BLaER1 (cell line): ENCODE data around the gene PTH2.
"Not testable (repeated sequence)": the region's sequence is repeated elsewhere in the genome, so short reads cannot be mapped to it uniquely, and the experiment has no call there.

Experiments
- H3K27ac ChIP-seq: shearing (Covaris generic); formaldehyde crosslinking; 2 replicates; pipeline ENCODE4 v1.8.1; 2022
- H3K27me3 ChIP-seq: shearing (Covaris generic); formaldehyde crosslinking; 2 replicates; pipeline ENCODE4 v1.8.1; 2022
- H3K36me3 ChIP-seq: shearing (Covaris generic); formaldehyde crosslinking; 2 replicates; pipeline ENCODE4 v1.8.1; 2022
- H3K4me1 ChIP-seq: shearing (Covaris generic); formaldehyde crosslinking; 2 replicates; pipeline ENCODE4 v1.8.1; 2022
- H3K4me2 ChIP-seq: shearing (Covaris generic); formaldehyde crosslinking; 2 replicates; pipeline ENCODE4 v1.8.1; 2022
- H3K4me3 ChIP-seq: shearing (Covaris generic); formaldehyde crosslinking; 2 replicates; pipeline ENCODE4 v1.8.1; 2022
- H3K9ac ChIP-seq: shearing (Covaris generic); formaldehyde crosslinking; 2 replicates; pipeline ENCODE4 v1.8.1; 2022
- H3K9me3 ChIP-seq: shearing (Covaris generic); formaldehyde crosslinking; 2 replicates; pipeline ENCODE4 v1.8.1; 2022
- H4K20me1 ChIP-seq: shearing (Covaris generic); formaldehyde crosslinking; 2 replicates; pipeline ENCODE4 v1.8.1; 2022
- Cebpa-rat ChIP-seq: shearing (Covaris generic); IDR thresholded peaks from 2 replicates; pipeline ENCODE4 v1.8.1; 2022

The PTH2 gene

DNA sequence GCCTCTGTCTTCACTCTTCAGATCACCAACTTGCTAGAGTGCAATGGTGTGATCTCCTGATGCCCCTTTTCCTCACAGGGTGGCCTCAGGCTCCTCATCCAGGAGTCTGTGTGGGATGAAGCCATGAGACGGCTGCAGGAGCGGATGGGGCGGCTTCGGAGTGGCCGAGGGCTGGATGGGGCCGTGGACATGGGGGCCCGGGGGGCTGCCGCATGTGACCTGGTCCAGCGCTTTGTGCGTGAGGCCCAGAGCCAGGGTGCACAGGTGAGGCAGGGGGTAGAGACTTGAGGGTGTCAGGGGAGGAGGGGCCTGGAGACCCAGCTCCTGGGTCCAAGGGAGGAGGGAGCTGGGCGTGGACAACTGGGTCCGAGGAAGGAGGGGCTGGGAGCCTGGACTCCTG, 39.3 kb upstream of the PTH2 start:
- Histone ChIP-seq H3K4me2 (no peak overlapping the region), H3K9me3 (no peaks in the 10 kb centered on the region), H3K36me3 (peaks cover 71% of the 10 kb centered on the region), H4K20me1 (no peaks in the 10 kb centered on the region), H3K27ac (0 out of 2 replicates have a peak overlapping the region, but pooled peaks have one; percentile 2), H3K4me1 (peaks cover 36% of the 10 kb centered on the region), H3K27me3 (no peaks in the 10 kb centered on the region), H3K4me3 (no peak overlapping the region), H3K9ac (no peak overlapping the region)
- no peak for TF ChIP-seq Cebpa-rat

- Histone ChIP-seq H3K9me3 (no peaks in the 10 kb centered on the region), H3K36me3 (peaks cover 67% of the 10 kb centered on the region), H3K4me1 (peaks cover 31% of the 10 kb centered on the region), H3K4me2 (no peak overlapping the region), H3K9ac (no peak overlapping the region), H3K27me3 (no peaks in the 10 kb centered on the region), H4K20me1 (no peaks in the 10 kb centered on the region), H3K4me3 (no peak overlapping the region), H3K27ac (no peak overlapping the region)
- no peak for TF ChIP-seq Cebpa-rat
Measured at GRCh38 chr19:49461656-49462055, 38.4 kb upstream of the PTH2 start.

DNA sequence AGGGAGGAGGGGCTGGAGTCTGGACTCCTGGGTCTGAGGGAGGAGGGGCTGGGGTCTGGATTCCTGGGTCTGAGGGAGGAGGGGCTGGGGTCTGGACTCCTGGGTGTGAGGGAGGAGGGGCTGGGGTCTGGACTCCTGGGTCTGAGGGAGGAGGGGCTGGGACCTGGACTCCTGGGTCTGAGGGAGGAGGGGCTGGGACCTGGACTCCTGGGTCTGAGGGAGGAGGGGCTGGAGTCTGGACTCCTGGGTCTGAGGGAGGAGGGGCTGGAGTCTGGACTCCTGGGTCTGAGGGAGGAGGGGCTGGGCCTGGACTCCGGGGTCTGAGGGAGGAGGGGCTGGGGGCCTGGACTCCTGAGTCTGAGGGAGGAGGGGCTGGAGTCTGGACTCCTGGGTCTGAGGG, 37.9 kb upstream of the PTH2 start:
- H4K20me1 ChIP-seq, H3K4me2 ChIP-seq, H3K27ac ChIP-seq, H3K27me3 ChIP-seq, H3K9me3 ChIP-seq, H3K4me3 ChIP-seq, H3K9ac ChIP-seq: not testable (repeated sequence)
- H3K4me1 ChIP-seq = peaks cover 31% of the 10 kb centered on the region
- H3K36me3 ChIP-seq = peaks cover 69% of the 10 kb centered on the region

GRCh38 chr19:49459388-49459787, 36.1 kb upstream of the PTH2 start:
- no peak overlapping the region for H3K9ac ChIP-seq
- H3K9me3 ChIP-seq = no peaks in the 10 kb centered on the region
- no peaks in the 10 kb centered on the region for H3K27me3 ChIP-seq
- H3K4me3 ChIP-seq = no peak overlapping the region
- peaks cover 37% of the 10 kb centered on the region for H3K4me1 ChIP-seq
- H3K36me3 ChIP-seq = peaks cover 52% of the 10 kb centered on the region
- H3K27ac ChIP-seq = peak overlapping the region; percentile 77
- no peaks in the 10 kb centered on the region for H4K20me1 ChIP-seq
- H3K4me2 ChIP-seq = peak overlapping the region; percentile 84
- no peak for TF ChIP-seq Cebpa-rat

DNA sequence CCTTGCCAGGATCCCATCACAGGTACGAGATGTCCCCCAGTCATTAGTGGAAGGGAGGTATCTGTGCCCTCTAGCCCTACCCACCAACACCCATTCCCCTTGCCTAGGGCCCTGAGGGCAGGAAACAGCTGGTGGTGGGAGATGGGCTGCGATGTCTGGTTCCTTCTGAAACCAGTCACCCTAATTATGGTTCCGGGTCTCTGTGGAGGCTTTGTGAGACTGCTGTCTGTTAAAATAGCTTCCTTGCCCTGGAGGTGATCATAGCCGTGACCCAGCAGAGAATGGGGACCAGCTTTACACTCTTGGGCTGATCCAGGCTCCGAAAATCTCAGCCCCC, 35.3 kb upstream of the PTH2 start:
- no peaks in the 10 kb centered on the region for H4K20me1 ChIP-seq
- peaks cover 39% of the 10 kb centered on the region for H3K4me1 ChIP-seq
- H3K4me3 ChIP-seq = no peak overlapping the region
- H3K9ac ChIP-seq = peak overlapping the region; percentile 65
- peaks cover 44% of the 10 kb centered on the region for H3K36me3 ChIP-seq
- peak overlapping the region; percentile 77 for H3K27ac ChIP-seq
- H3K9me3 ChIP-seq = no peaks in the 10 kb centered on the region
- peak overlapping the region; percentile 84 for H3K4me2 ChIP-seq
- no peaks in the 10 kb centered on the region for H3K27me3 ChIP-seq
- TF ChIP-seq Cebpa-rat = no peak

DNA sequence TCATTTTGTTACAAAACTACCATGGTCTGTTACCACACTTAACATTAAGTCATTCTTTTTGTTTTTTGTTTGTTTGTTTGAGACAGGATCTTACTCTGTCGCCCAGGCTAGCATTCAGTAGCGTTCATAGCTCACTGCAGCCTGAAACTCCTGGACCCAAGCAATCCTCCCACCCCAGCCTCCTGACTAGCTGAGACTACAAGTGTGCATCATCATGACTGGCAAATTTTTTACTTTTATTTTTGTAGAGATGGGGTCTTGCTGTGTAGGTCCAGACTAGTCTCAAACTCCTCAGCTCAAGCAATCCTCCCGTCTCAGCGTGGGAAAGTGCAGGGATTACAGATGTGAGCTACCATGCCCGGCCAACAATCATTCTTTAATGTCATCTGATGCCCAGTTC, 33.1 kb upstream of the PTH2 start:
- Histone ChIP-seq H3K4me2 (no peak overlapping the region), H3K4me3 (no peak overlapping the region), H3K9ac (no peak overlapping the region)

DNA sequence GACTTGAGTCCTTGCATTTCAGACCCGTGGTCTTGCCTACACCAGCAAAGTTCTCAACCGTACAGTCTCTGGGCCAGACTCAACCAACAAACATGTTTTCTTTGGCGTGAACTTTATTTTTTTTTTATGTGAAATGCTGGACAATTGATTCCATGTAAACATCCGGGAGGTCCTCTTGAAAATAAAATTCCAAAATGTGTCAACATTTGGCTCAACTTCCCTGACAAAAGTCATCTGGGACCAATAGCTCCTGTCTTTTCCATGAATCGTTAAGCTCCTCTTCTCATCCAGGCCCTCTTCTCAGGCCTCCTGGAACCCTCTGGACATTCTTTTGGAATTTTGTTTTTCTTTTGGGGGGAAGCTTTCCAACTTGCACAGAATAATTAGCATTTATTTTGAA, 32.5 kb upstream of the PTH2 start:
- Histone ChIP-seq H3K4me2 (no peak overlapping the region), H3K27ac (no peak overlapping the region), H3K4me3 (no peak overlapping the region), H3K9ac (no peak overlapping the region), H3K4me1 (peaks cover 51% of the 10 kb centered on the region), H3K9me3 (no peaks in the 10 kb centered on the region), H3K36me3 (peaks cover 28% of the 10 kb centered on the region), H3K27me3 (no peaks in the 10 kb centered on the region), H4K20me1 (no peaks in the 10 kb centered on the region)
- TF ChIP-seq Cebpa-rat = no peak

More for the DNA sequence above, 33.1 kb upstream of the PTH2 start:
- Histone ChIP-seq H3K27me3 (no peaks in the 10 kb centered on the region), H4K20me1 (no peaks in the 10 kb centered on the region), H3K27ac (no peak overlapping the region), H3K4me1 (peaks cover 49% of the 10 kb centered on the region), H3K36me3 (peaks cover 31% of the 10 kb centered on the region), H3K9me3 (no peaks in the 10 kb centered on the region)
- TF ChIP-seq Cebpa-rat = no peak

DNA sequence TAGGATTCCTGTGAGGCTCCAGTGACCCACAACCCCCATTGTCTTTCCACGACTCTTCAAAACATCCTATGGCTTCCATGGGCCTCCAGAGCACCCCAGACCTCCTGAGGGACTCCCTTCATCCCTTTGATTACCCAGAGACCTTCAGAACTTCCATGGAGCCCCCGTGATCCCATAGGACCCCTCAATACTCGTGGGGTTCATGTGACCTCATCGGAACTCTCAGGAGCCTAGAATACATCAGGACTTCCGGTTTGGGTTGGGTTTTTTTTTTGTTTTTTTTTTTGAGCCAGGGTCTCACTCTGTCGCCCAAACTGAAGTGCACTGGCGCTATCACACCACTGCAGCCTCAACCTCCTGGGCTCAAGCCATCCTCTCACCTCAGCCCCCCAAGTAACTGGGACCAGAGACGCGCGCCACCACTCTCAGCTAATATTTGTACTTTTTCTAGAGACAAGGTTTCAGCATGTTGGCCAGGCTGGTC, 30.6 kb upstream of the PTH2 start:
- Histone ChIP-seq H3K27me3 (no peaks in the 10 kb centered on the region), H3K36me3 (peaks cover 24% of the 10 kb centered on the region), H3K9me3 (no peaks in the 10 kb centered on the region), H3K27ac (peak overlapping the region; percentile 95), H3K9ac (peak overlapping the region; percentile 88), H3K4me2 (peak overlapping the region; percentile 82), H3K4me3 (peak overlapping the region; percentile 93), H3K4me1 (peaks cover 59% of the 10 kb centered on the region), H4K20me1 (no peaks in the 10 kb centered on the region)
- no peak for TF ChIP-seq Cebpa-rat

DNA sequence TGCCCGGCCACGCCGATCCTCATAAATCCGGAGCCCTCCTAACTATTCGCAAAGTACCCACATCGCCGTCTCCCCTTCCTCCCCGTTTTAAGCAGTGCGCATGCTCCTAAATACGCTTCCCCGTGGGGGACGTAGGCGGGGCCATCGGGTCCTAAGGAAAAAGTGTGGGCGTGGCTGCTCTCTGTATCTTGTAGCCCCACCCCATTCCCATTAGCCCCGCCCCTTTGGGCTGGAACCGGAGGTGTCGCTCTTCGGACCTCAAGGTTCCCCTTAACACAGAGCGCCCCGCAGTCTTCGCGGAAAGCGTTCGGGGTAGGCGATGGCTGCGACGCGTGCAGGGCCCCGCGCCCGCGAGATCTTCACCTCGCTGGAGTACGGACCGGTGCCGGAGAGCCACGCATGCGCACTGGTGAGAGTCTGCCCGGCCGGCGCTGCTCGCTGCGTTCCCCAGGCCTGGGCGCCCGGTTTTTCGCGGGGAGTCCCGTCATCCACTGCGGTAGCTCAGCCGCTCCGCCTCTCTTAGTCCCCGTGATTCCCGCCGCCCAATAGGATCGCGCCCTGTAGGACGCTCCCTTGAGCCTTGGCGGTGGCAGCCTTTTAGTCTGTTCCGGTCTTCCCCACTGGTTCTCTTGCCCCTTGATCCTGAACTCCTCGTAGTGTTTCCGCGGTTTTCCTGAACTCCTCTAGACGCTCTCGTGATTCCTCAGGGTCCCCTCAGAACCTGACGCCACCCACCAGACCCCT, 29.9 kb upstream of the PTH2 start, which contains the start of gene ALDH16A1:
TSS of gene ALDH16A1 (plus strand) at position 213 of the 744 bp plus-strand sequence. CDS start at position 320, 107 bp downstream.
- H3K27me3 ChIP-seq = no peaks in the 10 kb centered on the region
- H3K4me2 ChIP-seq = peak within 1 kb of the TSS; percentile 82
- peak within 1 kb of the TSS; percentile 95 for H3K27ac ChIP-seq
- peak within 1 kb of the TSS; percentile 93 for H3K4me3 ChIP-seq
- no peaks in the 10 kb centered on the region for H3K9me3 ChIP-seq
- H3K4me1 ChIP-seq = peaks cover 59% of the 10 kb centered on the region
- H3K36me3 ChIP-seq = peaks cover 30% of the 10 kb centered on the region
- no peaks in the 10 kb centered on the region; the same call in 1 of the 2 replicates for H4K20me1 ChIP-seq
- H3K9ac ChIP-seq = peak within 1 kb of the TSS; percentile 88
- TF ChIP-seq Cebpa-rat = no peak

DNA sequence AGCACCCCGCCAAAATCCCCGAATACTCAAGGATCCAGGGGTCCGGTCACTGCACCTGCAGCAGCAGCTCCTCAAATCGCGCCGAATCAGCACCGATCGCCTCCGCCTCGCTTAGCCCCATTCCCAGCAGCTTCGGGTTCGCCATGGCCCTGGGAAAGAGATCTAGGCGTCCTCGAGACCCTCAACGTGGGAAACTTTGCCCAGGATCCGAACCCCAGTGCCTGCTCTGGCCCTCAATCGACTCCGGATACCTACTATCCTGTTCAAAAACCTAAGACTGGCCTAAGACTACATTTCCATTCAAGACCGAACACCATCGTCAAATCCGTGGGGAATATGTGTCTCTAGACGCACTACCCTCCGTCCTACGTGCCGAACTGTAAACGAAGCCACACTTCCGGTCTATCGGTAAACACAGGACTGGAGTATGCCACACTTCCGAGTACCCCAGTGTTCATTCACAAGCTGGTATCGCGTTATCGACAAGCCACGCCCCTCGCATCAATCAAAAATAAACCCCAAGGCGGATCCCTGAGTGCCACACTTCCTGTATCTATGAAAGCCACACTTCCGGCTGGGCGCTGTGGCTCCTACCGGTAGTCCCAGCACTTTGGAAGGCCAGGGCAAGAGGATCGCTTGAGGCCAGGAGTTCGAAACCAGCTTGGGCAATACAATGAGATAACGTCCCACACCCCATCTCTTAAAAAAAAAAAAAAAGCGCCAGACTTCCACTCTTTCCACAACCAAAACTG, 28.4 kb upstream of the PTH2 start, which contains the start of gene PIH1D1:
TSS of gene PIH1D1 (minus strand) at position 385 of the 752 bp plus-strand sequence. CDS start at position 145, 240 bp downstream.
- peak within 1 kb of the TSS; percentile 96 for H3K27ac ChIP-seq
- H3K9me3 ChIP-seq = no peaks in the 10 kb centered on the region
- H3K36me3 ChIP-seq = peaks cover 41% of the 10 kb centered on the region
- peaks cover 66% of the 10 kb centered on the region for H3K4me1 ChIP-seq
- H3K4me3 ChIP-seq = peak within 1 kb of the TSS; percentile 93
- no peaks in the 10 kb centered on the region for H3K27me3 ChIP-seq
- H3K9ac ChIP-seq = peak within 1 kb of the TSS; percentile 97
- no peak for TF ChIP-seq Cebpa-rat
- H4K20me1 ChIP-seq = peaks cover 8% of the 10 kb centered on the region
- peak within 1 kb of the TSS; percentile 90 for H3K4me2 ChIP-seq
